Natural killer cell (primary cell): ENCODE measurements around the gene MRM2. TPM values are rescaled to one million over a fixed set of nuclear protein-coding genes. Genes with fewer than 3 reads are reported as not detected.

Experiments
- ATAC-seq, 3 donors: fragments of 150-1000 bp in 2 of 3; fragments of 200-7000 bp in 1 of 3; cut with Tn5 transposase; 1 replicate in 1 of 3; 2 replicates in 2 of 3; pipeline ENCODE4 v1.10.0; 2021; ENCODE audit warnings: mild to moderate bottlenecking in 2 of 3, moderate library complexity in 2 of 3
- DNase-seq, 2 donors: peaks; one replicate each; pipeline versions ENCODE4 v3.0.0 to v3.0.0-alpha.2; 2013 to 2021; ENCODE audit warnings: mixed read lengths in 1 of 2
- H3K27ac ChIP-seq: one replicate; pipeline ENCODE4 v1.5.1; 2013; ENCODE audit warnings: mild to moderate bottlenecking, low read length
- H3K27me3 ChIP-seq: one replicate; pipeline ENCODE4 v1.6.1; 2013; ENCODE audit warnings: low read length; ENCODE audit not compliant: control insufficient read depth, insufficient read depth
- H3K36me3 ChIP-seq: one replicate; pipeline ENCODE4 v1.6.1; 2013; ENCODE audit warnings: low read length; ENCODE audit not compliant: control insufficient read depth, insufficient read depth
- H3K4me1 ChIP-seq: one replicate; pipeline ENCODE4 v1.6.1; 2013; ENCODE audit warnings: low read length; ENCODE audit not compliant: control insufficient read depth, insufficient read depth
- H3K4me3 ChIP-seq: one replicate; pipeline ENCODE4 v1.5.1; 2013; ENCODE audit warnings: low read length
- H3K9me3 ChIP-seq: one replicate; pipeline ENCODE4 v1.6.1; 2013; ENCODE audit warnings: low read length; ENCODE audit not compliant: control insufficient read depth, insufficient read depth
- H3K27ac Mint-ChIP-seq, 2 donors: one replicate each; pipeline ENCODE4 v1.8.0; 2022; ENCODE audit warnings: mild to moderate bottlenecking in 2 of 2, mixed read lengths in 2 of 2, moderate library complexity in 1 of 2
- H3K27me3 Mint-ChIP-seq, 2 donors: one replicate each; pipeline ENCODE4 v1.8.0; 2022; ENCODE audit warnings: low read depth in 2 of 2, mixed read lengths in 2 of 2
- H3K36me3 Mint-ChIP-seq: one replicate; pipeline ENCODE4 v1.8.0; 2022; ENCODE audit warnings: mixed read lengths
- H3K4me1 Mint-ChIP-seq, 2 donors: one replicate each; pipeline ENCODE4 v1.8.0; 2022; ENCODE audit warnings: mixed read lengths in 2 of 2
- H3K4me3 Mint-ChIP-seq: one replicate; pipeline ENCODE4 v1.8.0; 2022; ENCODE audit warnings: mild to moderate bottlenecking, moderate library complexity, mixed read lengths
- H3K9me3 Mint-ChIP-seq, 2 donors: one replicate each; pipeline ENCODE4 v1.8.0; 2022; ENCODE audit warnings: mixed read lengths in 2 of 2
- WGBS: methylation state at CpG from one replicate; pipeline ENCODE4 v1.1.7; 2013; ENCODE audit warnings: missing lambda C conversion rate; ENCODE audit not compliant: insufficient coverage; 5-methylcytosine and 5-hydroxymethylcytosine counted together
- intact Hi-C: fragments of 100-400 bp; cut with micrococcal nuclease; formaldehyde crosslinking; loops from one replicate; pipeline ENCODE4 v1.14.2; 2022
- total RNA-seq, 4 donors: library from RNA; stranded (reverse); fragments of 120-200 nt in 1 of 4; gene quantifications; one replicate each; pipeline versions ENCODE4 v1.2.3 to v1.2.4, GENCODE V29; 2013 to 2022
- TF ChIP-seq, protein P1 (sequence below): fragments of 200-600 bp; IDR thresholded peaks from one replicate; pipeline ENCODE4 v1.8.0; 2022; ENCODE audit warnings: antibody characterized with exemption

Gene MRM2
- total RNA-seq, 3 donors from 2014 or later (not counting 1 experiment from before 2014, with no cell fraction given) = 7.9 to 12.0 (median 10.0) TPM

DNA sequence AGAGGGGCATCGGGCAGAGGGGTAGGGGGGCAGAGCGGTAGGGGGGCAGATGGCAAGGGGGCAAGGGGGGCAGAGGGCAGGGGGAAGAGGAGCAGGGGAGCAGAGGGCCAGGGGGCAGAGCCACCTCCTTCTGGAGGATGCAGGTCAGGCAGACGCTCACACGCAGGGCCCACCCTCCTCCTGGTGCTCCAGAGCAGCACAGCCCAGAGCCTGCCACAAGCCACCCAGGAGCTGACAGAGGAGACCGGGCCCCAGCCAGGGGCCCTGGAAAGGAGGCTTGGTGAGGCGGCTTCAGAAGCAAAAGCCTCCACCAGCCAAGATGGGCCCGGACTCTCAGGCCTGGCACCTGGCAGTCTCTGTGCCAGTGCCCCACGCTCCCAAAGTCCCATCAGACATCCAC, 22.4 kb downstream of the MRM2 start:
- Histone ChIP-seq H3K27me3 (no peaks in the 10 kb centered on the region), H3K4me3 (no peak overlapping the region), H3K27ac (no peak overlapping the region), H3K4me1 (no peaks in the 10 kb centered on the region), H3K9me3 (no peaks in the 10 kb centered on the region), H3K36me3 (peaks cover 50% of the 10 kb centered on the region)
- DNase-seq = no peak
- intact Hi-C loops = no loop called here
- Mint-ChIP-seq H3K27ac (no peak overlapping the region), H3K4me1 (peaks cover 0 to 5% of the 10 kb centered on the region in 2 donors), H3K27me3 (no peaks in the 10 kb centered on the region), H3K36me3 (no peaks in the 10 kb centered on the region), H3K9me3 (no peaks in the 10 kb centered on the region), H3K4me3 (no peak overlapping the region)
- no peak for ATAC-seq
- TF ChIP-seq, protein P1, sequence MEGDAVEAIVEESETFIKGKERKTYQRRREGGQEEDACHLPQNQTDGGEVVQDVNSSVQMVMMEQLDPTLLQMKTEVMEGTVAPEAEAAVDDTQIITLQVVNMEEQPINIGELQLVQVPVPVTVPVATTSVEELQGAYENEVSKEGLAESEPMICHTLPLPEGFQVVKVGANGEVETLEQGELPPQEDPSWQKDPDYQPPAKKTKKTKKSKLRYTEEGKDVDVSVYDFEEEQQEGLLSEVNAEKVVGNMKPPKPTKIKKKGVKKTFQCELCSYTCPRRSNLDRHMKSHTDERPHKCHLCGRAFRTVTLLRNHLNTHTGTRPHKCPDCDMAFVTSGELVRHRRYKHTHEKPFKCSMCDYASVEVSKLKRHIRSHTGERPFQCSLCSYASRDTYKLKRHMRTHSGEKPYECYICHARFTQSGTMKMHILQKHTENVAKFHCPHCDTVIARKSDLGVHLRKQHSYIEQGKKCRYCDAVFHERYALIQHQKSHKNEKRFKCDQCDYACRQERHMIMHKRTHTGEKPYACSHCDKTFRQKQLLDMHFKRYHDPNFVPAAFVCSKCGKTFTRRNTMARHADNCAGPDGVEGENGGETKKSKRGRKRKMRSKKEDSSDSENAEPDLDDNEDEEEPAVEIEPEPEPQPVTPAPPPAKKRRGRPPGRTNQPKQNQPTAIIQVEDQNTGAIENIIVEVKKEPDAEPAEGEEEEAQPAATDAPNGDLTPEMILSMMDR = no peak
- WGBS = 97% methylated on average over 8 of the region's 8 CpGs

GRCh38 chr7:2219136-2219535, 22.9 kb downstream of the MRM2 start:
- WGBS = 97% methylated on average over 15 of the region's 15 CpGs
- Histone ChIP-seq H3K27me3 (no peaks in the 10 kb centered on the region), H3K36me3 (peaks cover 50% of the 10 kb centered on the region), H3K4me1 (no peaks in the 10 kb centered on the region), H3K27ac (no peak overlapping the region), H3K9me3 (no peaks in the 10 kb centered on the region), H3K4me3 (no peak overlapping the region)
- no peaks in the 10 kb centered on the region for H3K36me3 Mint-ChIP-seq
- TF ChIP-seq, protein P1 = no peak
- no peak overlapping the region for H3K4me3 Mint-ChIP-seq
- ATAC-seq (no peak), DNase-seq (no peak)
- H3K9me3 Mint-ChIP-seq = no peaks in the 10 kb centered on the region
- no peak overlapping the region for H3K27ac Mint-ChIP-seq
- no peaks in the 10 kb centered on the region for H3K27me3 Mint-ChIP-seq
- H3K4me1 Mint-ChIP-seq = peaks cover 0 to 2% of the 10 kb centered on the region in 2 donors
- intact Hi-C loops = no loop called here

GRCh38 chr7:2218444-2218785, 23.6 kb downstream of the MRM2 start:
- Mint-ChIP-seq H3K9me3 (no peaks in the 10 kb centered on the region), H3K36me3 (no peaks in the 10 kb centered on the region)

More at GRCh38 chr7:2218444-2218785, 23.6 kb downstream of the MRM2 start:
- peaks cover 51% of the 10 kb centered on the region for H3K36me3 ChIP-seq
- Mint-ChIP-seq H3K4me3 (no peak overlapping the region), H3K4me1 (no peaks in the 10 kb centered on the region), H3K27ac (no peak overlapping the region), H3K27me3 (no peaks in the 10 kb centered on the region)
- DNase-seq (no peak), ATAC-seq (no peak)
- no peak overlapping the region for H3K27ac ChIP-seq
- no peaks in the 10 kb centered on the region for H3K4me1 ChIP-seq
- H3K27me3 ChIP-seq = no peaks in the 10 kb centered on the region
- H3K4me3 ChIP-seq = no peak overlapping the region
- H3K9me3 ChIP-seq = no peaks in the 10 kb centered on the region
- WGBS = 96% methylated on average over 9 of the region's 9 CpGs
- intact Hi-C loops = no loop called here
- TF ChIP-seq, protein P1 = no peak
